Neural cell (in vitro differentiated cells): Measurements from ENCODE around the gene HIBADH. TPM values are rescaled to one million over a fixed set of nuclear protein-coding genes. Genes with fewer than 3 reads are reported as not detected.

Source experiments
- H2AFZ ChIP-seq: fragments of 200-600, 300-800 bp; sonication (generic), shearing (Covaris generic); 2 replicates; pipeline ENCODE4 v1.6.0; 2014; ENCODE audit warnings: low read depth, mild to moderate bottlenecking, antibody characterized with exemption, low read length, moderate library complexity
- H3F3A ChIP-seq: fragments of 200-600 bp; shearing (Covaris generic); 2 replicates; pipeline ENCODE4 v1.6.1; 2016; ENCODE audit warnings: mild to moderate bottlenecking, moderate library complexity, mixed read lengths, antibody characterized with exemption, low read length; ENCODE audit not compliant: insufficient read depth, poor library complexity, severe bottlenecking
- H3K27ac ChIP-seq: fragments of 200-600, 300-800 bp; sonication (generic), shearing (Covaris generic); 2 replicates; pipeline ENCODE4 v1.5.1; 2014; ENCODE audit warnings: mild to moderate bottlenecking, low read length, moderate library complexity
- H3K27me3 ChIP-seq: fragments of 300-800, 200-600 bp; sonication (generic), shearing (Covaris generic); 2 replicates; pipeline ENCODE4 v1.6.0; 2014; ENCODE audit warnings: mild to moderate bottlenecking, low read depth, low read length, moderate library complexity; ENCODE audit not compliant: insufficient read depth
- H3K36me3 ChIP-seq: fragments of 300-800, 200-600 bp; sonication (generic), shearing (Covaris generic); 2 replicates; pipeline ENCODE4 v1.5.1; 2014; ENCODE audit warnings: mild to moderate bottlenecking, antibody characterized with exemption, low read length, moderate library complexity; ENCODE audit not compliant: insufficient read depth
- H3K4me2 ChIP-seq: fragments of 300-800, 200-600 bp; sonication (generic), shearing (Covaris generic); 2 replicates; pipeline ENCODE4 v1.6.0; 2014; ENCODE audit warnings: mild to moderate bottlenecking, low read length
- H3K4me3 ChIP-seq: fragments of 300-800, 200-600 bp; sonication (generic), shearing (Covaris generic); 2 replicates; pipeline ENCODE4 v1.5.1; 2014; ENCODE audit warnings: mild to moderate bottlenecking, low read length, moderate library complexity
- H3K79me2 ChIP-seq: fragments of 200-600 bp; shearing (Covaris generic); replicated peaks from 2 replicates; pipeline ENCODE4 v1.6.0; 2014; ENCODE audit warnings: mild to moderate bottlenecking, low read length, moderate library complexity; ENCODE audit not compliant: insufficient read depth
- H3K9ac ChIP-seq: fragments of 300-800, 200-600 bp; sonication (generic), shearing (Covaris generic); 2 replicates; pipeline ENCODE4 v1.6.1; 2016; ENCODE audit warnings: mild to moderate bottlenecking, low read length, mixed read lengths
- H3K9me2 ChIP-seq: fragments of 200-600 bp; shearing (Covaris generic); 2 replicates; pipeline ENCODE4 v1.6.1; 2016; ENCODE audit warnings: mild to moderate bottlenecking, low read length, mixed read lengths; ENCODE audit not compliant: insufficient read depth
- H3K9me3 ChIP-seq: fragments of 200-600, 300-800 bp; sonication (generic), shearing (Covaris generic); 2 replicates; pipeline ENCODE4 v1.6.1; 2016; ENCODE audit warnings: mild to moderate bottlenecking, mixed run types, low read length, moderate library complexity, mixed read lengths
- H4K20me1 ChIP-seq: fragments of 200-600 bp; shearing (Covaris generic); 2 replicates; pipeline ENCODE4 v1.6.1; 2016; ENCODE audit warnings: mild to moderate bottlenecking, mixed run types; ENCODE audit not compliant: insufficient read depth
- CTCF ChIP-seq: fragments of 450-650 bp; IDR thresholded peaks from 2 replicates; pipeline ENCODE4 v1.5.1; 2014; ENCODE audit warnings: antibody characterized with exemption, mild to moderate bottlenecking, moderate library complexity; ENCODE audit not compliant: poor library complexity, severe bottlenecking
- EP300 ChIP-seq: fragments of 450-650 bp; conservative IDR thresholded peaks from 2 replicates; pipeline ENCODE4 v1.6.1; 2014; ENCODE audit warnings: antibody characterized with exemption, mild to moderate bottlenecking, moderate library complexity; ENCODE audit not compliant: poor library complexity, severe bottlenecking
- EZH2 ChIP-seq: fragments of 200-600, 300-800 bp; shearing (Covaris generic), sonication (generic); IDR thresholded peaks from 2 replicates; pipeline ENCODE4 v1.6.1; 2014; ENCODE audit warnings: antibody characterized with exemption, low read length, borderline replicate concordance, mild to moderate bottlenecking; ENCODE audit not compliant: insufficient read depth, poor library complexity, severe bottlenecking
- MXI1 ChIP-seq: fragments of 450-650 bp; conservative IDR thresholded peaks from 2 replicates; pipeline ENCODE4 v1.6.1; 2014; ENCODE audit warnings: antibody characterized with exemption, mild to moderate bottlenecking; ENCODE audit not compliant: poor library complexity, severe bottlenecking
- POLR2AphosphoS5 ChIP-seq: IDR thresholded peaks from 2 replicates; pipeline ENCODE4 v1.6.1; 2012
- RAD21 ChIP-seq: fragments of 450-650 bp; conservative IDR thresholded peaks from 2 replicates; pipeline ENCODE4 v1.6.1; 2014; ENCODE audit warnings: antibody characterized with exemption, mild to moderate bottlenecking, moderate library complexity
- REST ChIP-seq: IDR thresholded peaks from 2 replicates; pipeline ENCODE4 v1.6.1; 2012; ENCODE audit warnings: borderline replicate concordance
- SMC3 ChIP-seq: fragments of 450-650 bp; conservative IDR thresholded peaks from 2 replicates; pipeline ENCODE4 v1.6.1; 2014; ENCODE audit warnings: antibody characterized with exemption, mild to moderate bottlenecking, moderate library complexity; ENCODE audit not compliant: poor library complexity
- polyA plus RNA-seq: library from polyadenylated mRNA; depleted of rRNA; stranded (reverse); fragments of >200 nt; gene quantifications from 2 replicates; pipeline ENCODE4 v1.2.3, GENCODE V29; 2014

Gene HIBADH
- polyA plus RNA-seq, 1 donor from 2014 or later, result 14.4 TPM

- H3K4me3 ChIP-seq, result no peak overlapping the region
- TF ChIP-seq SMC3, result no peak
- no peak for TF ChIP-seq REST
- no peaks in the 10 kb centered on the region for H3K36me3 ChIP-seq
- no peaks in the 10 kb centered on the region for H3F3A ChIP-seq
- no peak overlapping the region for H3K27ac ChIP-seq
- no peaks in the 10 kb centered on the region for H3K27me3 ChIP-seq
- no peaks in the 10 kb centered on the region for H3K9me2 ChIP-seq
- H3K79me2 ChIP-seq, result no peaks in the 10 kb centered on the region
- no peak overlapping the region for H3K9ac ChIP-seq
- no peaks in the 10 kb centered on the region for H3K9me3 ChIP-seq
- H4K20me1 ChIP-seq, result no peaks in the 10 kb centered on the region
- H3K4me2 ChIP-seq, result no peak overlapping the region
- H2AFZ ChIP-seq, result no peak overlapping the region
These were observed 31.3 kb downstream of the HIBADH start for GRCh38 chr7:27631391-27631790.

GRCh38 chr7:27627146-27627545 is 35.5 kb downstream of the HIBADH start:
- no peaks in the 10 kb centered on the region for H3K79me2 ChIP-seq
- H3K4me3 ChIP-seq, result no peak overlapping the region
- H3K36me3 ChIP-seq, result no peaks in the 10 kb centered on the region
- H3K4me2 ChIP-seq, result no peak overlapping the region
- H3K27ac ChIP-seq, result no peak overlapping the region
- no peak for TF ChIP-seq REST
- no peak for TF ChIP-seq MXI1
- no peak for TF ChIP-seq POLR2AphosphoS5
- H3F3A ChIP-seq, result no peaks in the 10 kb centered on the region
- no peaks in the 10 kb centered on the region for H4K20me1 ChIP-seq
- H3K9me2 ChIP-seq, result no peaks in the 10 kb centered on the region
- H3K9ac ChIP-seq, result no peak overlapping the region
- H2AFZ ChIP-seq, result no peak overlapping the region
- H3K9me3 ChIP-seq, result no peaks in the 10 kb centered on the region
- H3K27me3 ChIP-seq, result no peaks in the 10 kb centered on the region

- Histone ChIP-seq H3K27ac (no peak overlapping the region), H3K27me3 (no peaks in the 10 kb centered on the region), H3K9me2 (no peaks in the 10 kb centered on the region), H3F3A (no peaks in the 10 kb centered on the region), H3K4me2 (no peak overlapping the region), H3K9me3 (peaks cover 10% of the 10 kb centered on the region), H3K4me3 (no peak overlapping the region), H3K79me2 (no peaks in the 10 kb centered on the region), H3K9ac (no peak overlapping the region), H4K20me1 (no peaks in the 10 kb centered on the region), H2AFZ (no peak overlapping the region), H3K36me3 (no peaks in the 10 kb centered on the region)
- no peak for TF ChIP-seq CTCF
- TF ChIP-seq MXI1, result no peak
- no peak for TF ChIP-seq EZH2
- TF ChIP-seq RAD21, result no peak
- TF ChIP-seq EP300, result no peak
- no peak for TF ChIP-seq POLR2AphosphoS5
These were observed 43.2 kb downstream of the HIBADH start for GRCh38 chr7:27619492-27619891.
